NCI-H2196 (cell line): ENCODE data around the gene FADS3.

Experiments
- DNase-seq: peaks from one replicate; lab custom pipeline; 2025; ENCODE audit not compliant: unreplicated experiment; lab: John Stamatoyannopoulos, UW

Gene FADS3

DNA sequence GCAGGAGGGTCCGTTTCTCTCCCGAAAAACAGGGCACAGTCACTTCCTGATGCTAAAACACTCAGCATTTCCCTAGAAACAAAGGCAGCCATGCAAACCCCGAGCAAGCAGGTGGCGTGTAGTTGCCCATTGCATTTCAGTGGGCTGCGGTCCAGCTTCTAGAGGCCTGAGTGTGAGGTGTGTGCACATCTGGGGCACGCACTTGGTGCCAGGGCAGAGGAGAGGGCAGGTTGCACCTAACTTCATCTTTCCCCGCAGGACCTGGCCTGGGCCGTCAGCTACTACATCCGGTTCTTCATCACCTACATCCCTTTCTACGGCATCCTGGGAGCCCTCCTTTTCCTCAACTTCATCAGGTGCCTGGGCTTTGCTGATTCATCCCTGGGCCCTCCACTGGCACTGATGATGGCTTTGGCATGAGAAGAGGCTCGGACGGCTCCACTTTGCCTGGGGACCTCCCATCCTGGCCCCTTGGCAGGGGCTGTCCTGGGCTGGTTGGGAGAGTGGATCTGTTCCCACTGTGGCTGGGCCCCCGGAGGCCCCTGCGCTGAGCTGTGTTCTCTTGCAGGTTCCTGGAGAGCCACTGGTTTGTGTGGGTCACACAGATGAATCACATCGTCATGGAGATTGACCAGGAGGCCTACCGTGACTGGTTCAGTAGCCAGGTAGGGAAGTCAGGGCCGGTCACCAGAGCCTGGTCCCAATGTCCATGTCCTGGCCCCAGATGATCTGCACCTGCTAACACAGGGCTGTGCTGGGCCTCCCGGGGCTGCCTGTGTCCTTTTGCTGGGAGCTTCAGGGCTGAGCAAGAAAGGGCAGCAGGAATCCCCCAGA is 28.4 kb downstream of the FADS3 start:
- DNase-seq: no peak

DNA sequence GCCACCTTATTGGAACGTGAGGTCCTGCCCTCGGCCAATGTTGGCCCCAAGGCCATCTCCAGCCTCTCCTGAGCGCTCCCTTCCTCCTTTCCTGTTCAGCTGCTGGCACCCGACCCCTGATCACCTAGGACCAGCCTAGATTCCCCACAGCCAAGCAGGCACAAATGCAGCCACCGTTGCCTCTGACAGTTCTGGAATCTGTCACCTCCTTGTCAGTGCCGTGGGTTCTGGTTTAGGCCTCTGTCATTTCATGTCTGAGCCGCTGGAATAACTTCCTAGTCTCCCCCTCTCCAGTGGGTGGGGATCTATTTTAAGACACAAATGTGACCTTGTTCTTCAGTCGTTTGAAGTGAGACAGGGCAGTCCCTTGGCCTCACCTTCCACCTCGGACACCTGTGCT is 29.7 kb downstream of the FADS3 start:
- no peak for DNase-seq

DNA sequence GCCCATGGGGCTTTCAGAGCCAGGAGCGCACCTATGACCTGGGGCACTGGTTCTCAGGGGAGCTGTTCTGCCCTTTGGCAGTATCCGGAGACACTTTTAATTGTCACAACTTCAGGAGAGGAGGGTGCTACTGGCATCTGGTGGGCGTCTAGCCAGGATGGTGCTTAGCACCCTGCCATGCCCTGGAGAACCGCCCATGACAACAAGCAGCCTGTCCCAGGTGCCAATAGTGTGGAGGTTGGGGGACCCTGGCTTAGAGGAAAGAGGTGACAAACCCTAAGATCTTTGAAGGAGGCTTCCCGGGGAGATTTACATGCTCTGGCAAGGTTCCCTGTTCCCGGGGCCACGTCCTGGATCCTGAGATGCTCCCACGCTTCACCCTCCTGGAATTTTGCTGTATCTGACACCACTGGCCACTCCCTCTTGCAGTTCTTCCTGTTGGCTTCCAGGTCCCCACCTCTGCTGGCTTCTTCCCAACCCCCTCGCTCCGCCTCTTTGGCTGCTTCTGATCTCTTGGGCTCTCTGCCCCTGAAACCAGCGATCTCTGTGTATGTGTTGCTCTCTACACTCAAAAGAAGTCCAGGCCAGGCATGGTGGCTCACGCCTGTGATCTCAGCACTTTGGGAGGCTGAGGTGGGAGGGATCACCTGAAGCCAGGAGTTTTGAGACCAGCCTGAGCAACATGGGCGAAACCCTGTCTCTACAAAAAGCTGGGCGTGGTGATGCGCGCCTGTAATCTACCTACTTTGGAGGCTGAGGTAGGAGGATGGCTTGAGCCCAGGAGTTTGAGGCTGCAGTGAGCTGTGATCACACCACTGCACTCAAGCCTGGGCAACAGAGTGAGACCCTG is 31.1 kb downstream of the FADS3 start:
- peak; percentile 81 for DNase-seq

DNA sequence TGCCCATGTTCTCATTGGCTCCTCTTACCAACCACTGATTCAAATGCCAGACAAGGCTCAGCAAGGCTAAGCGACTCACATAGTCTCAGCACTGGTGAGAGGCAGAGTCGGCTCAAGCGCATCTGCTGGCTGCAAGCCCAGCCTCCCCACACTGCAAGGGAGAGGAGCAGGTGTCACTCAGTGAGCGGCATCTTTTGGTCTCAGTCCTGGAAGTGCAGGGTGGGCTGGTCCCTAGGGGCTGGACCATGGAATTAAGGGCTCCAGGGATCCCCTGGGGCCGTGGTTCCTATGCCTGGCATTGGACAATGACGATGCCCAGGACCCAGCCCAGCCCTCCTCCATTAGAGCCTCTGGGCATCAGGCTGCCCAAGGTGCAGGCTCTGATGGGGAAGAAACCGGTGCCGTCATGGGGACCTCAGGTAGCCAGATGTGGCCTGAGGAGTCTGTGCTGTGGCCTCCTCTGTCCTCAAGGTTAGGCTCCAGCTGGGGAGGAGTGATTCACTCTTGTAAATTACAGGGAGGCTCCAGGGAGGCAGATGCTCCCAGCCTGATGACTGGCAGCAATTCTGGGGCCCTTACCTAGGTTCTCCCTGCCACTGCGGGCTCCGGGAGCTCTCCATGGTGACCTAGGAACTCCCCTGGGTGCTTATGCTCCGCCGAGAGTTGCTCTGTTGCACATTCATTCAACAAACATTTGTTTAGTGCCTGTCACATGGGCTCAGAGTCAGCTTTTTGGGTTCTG is 35.2 kb downstream of the FADS3 start:
- DNase-seq: peak; percentile 56

DNA sequence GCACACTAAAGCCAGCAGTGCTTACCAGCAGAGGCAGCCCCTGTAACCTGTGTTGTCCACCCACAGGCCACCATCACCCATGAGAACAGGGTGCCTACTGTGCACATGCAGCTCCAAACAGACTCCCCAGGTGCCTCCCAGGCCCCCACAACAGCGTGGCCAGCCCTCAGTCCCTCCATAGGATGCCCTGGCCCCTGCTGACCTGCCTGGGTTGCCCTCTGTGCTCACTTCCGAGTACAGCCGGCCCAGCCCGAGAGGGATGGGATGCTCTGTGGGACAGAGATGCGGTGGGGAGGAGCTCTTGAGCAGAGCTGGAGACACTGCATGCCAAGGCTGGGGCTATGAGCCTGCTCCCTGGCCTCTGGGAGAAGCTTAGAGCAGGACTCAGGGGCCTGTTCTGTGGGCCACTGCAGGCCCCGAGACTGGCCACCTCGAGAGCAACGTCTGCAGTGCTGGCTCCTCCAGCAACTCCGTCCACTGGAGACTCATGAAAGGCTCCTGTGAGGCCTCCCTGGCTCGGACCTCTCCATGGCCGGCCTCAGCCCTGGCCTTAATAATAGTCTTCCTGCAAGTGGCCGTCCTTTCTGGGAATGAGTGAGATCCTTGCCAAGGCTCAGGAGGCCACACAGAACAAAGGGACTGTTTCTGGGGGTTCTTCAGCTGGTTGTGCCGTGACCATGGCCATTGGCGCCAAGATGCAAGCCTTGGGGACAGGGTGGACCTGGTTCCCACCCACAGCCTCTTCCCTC is 36.2 kb downstream of the FADS3 start:
- DNase-seq: no peak

DNA sequence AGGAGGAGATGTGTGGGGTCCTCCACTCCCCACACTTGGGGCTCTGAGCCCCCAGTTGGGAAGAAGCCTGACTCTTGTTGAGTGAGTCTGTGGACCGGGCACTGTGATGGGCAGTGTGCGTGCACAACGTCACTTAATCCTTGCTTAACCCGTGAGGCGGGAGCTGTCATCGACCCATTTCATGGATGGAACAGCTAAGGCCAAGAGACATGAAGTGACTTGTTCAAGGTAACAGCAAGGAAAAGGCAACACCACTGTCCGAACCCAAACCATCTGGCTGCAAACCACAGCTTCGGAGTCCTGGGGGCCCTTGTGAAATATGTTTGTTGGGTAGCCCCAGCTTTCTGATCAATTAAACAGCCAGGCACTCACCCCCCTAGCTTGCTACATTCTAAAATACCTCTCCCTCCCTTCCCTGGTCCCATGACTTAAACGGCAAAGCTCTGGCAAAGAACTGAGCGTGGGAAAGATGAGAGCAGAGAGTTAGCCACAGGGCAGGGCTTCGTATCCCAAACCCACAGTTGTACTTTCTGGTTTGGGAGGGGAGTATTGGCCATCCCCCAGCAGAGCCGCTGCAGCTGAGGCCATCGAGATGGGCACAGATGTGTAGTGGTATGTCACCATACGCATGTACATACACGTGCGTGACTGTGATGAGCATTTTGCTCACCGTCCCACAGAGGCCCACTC is 37.0 kb downstream of the FADS3 start:
- no peak for DNase-seq

DNA sequence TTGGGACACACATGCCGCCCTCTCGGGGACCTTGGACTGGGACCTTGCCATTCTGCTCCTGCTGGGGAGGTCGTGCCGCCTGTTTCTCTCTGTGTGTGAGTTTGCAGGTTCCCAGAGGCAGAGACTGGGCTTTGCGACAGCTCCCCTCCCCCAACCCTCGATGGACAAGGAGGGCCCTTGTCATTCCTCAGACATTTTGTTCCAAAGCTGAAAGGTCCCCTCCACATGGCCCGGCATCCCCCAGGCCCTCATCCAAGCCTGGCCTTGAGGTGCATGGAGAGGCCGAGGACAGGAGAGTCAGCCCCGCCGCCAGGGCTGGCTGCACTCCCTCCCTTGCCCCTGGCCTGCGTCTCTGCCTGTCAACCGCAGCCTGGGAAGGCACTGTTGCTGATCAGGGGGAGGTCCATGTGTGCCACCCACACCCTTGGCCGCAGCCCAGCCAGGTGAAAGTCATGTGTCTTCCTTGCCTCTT is 37.6 kb downstream of the FADS3 start:
- DNase-seq: no peak

DNA sequence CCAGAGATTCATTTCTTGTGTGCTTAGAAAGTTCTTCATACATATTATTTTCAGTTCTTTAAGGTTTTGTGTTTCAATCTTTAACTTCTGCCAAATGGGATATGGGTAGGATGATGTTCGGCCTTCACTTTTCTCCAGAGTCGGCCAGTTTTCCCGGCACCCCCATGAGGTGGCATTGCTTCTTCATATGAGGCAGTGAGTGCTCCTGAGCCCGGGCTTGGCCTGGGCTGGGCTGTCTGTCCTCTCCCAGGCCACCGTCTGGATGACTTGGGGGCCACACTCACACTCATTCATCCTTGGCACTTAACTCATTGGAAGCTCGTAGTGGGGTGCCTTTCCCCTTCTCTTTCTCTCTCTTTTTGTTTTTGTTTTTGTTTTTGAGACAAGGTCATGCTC is 39.4 kb downstream of the FADS3 start:
- DNase-seq: no peak

DNA sequence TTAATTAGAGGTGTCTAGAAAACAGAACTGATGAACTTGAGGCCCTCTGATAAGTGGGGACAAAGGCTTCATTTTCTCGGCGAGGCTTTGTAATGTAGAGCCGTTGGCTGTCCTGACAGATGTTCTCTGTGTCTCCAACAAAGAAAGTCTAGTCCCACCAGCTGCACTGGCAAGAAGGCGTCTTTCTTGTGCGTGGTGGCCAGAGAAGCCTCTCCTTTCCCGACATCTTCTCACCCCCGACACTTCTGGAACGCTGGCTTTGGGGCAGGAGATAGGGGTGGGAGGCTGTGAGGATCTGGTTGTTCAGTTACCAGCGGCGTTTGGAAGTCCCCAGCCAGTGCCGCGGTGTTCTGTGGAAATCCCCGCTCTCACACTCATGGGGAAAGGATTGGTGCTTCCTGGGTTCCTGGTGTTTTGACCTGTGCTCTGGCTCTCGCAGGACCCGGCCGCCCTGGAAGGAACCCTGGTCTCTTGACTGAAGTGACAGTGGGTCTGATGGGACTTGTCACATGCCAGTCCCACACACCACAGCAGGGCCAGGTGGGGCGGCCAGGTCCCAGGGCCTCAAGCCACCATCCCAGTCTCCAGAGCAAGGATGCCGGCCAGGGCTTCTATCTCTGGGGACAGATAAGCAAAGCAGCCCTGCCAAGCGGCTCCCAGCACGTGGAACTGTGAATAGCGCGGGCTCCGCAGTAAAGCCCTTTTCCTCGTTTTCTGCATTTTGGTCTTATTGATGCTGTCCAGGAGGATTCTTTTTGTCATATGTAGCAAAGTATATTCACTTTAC is 40.0 kb downstream of the FADS3 start:
- no peak for DNase-seq

DNA sequence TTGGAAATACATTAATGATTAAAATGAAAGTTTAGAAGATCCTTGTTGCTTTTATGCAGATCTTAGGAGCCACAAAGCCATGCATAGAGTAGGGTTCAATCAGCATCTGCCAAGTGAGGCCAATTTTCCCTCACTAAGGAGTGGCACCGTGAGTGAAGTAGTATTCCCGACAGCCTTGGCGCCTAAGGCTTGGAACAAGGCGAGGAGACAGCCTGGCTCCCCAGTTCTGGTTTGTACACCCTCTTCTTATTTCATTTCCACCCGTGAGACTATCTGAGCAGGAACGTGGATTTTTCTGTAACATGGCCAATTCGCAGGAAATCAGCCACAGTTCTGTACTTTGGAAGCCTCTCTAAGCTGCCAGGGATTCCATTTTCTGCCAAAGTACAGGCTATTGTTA is 40.7 kb downstream of the FADS3 start:
- no peak for DNase-seq

DNA sequence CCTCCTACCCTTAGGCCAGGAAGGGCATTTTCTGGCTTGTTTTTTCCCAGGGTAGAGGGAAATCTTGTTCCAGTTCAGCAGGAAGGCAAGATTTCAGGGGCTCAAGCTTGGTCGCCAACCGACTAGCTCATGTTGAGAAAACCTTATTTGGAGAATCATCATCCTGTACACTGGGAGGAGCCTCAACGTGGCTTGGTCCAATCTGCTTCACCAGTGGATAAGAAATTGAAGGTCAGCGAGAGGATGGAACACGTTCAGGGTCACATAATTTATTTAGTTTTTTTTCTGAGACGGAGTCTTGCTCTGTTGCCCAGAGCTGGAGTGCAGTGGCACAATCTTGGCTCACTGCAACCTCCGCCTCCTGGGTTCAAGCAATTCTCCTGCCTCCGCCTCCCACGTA is 42.7 kb downstream of the FADS3 start:
- no peak for DNase-seq

DNA sequence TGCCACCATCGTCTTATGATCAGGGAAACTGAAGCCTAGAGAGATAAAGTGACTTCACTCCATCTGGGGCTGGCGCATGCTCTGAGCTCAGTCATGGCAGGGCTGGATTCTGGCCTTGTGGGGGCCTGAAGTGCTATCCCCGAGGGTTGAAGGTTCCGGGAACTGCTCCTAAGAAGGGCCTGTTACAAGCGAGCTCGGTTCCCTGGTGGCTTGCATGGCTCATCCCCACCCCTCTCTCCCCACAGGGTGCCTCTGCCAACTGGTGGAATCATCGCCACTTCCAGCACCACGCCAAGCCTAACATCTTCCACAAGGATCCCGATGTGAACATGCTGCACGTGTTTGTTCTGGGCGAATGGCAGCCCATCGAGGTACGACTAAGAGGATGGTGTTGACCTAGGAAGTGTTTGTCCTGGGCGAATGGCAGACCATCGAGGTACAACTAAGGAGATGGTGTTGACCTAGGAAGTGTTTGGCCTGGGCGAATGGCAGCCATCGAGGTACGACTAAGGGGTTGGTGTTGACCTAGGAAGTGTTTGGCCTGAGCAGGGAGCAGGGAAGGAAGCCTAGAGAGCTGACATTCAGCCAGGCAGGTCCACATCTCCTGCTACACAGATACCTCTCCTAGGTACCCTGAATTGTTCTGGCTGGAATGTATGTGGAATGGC is 43.3 kb downstream of the FADS3 start:
- no peak for DNase-seq

DNA sequence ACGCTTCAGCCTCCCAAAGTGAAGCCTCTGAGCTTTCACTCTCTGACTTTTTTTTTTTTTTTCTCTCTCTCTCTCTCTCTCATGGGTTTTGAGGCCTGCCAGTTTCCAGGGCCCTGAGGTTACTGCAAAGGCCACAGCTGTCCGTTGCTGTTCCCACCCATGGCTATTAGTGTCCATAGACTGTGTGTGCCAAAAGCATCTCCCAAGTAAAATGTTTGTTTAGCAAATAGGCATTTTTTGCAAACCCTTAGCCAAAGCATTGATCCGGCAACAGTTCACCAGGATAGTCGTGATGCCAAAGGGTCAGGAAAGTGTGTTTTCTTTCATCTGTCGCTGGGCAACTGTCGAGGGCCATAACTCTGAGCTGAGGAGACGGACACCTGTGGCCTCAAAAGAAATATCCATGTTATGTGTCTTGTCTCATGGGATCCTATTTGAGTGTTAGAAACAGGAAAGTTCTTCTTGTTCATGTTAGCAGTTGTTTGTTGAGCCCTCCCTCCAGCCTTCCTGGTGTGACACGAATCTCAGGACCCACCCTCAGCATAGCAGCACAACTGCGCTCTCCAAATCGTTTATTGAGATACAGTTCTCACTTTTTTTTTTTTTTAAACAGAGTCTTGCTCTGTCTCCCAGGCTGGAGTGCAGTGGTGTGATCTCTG is 44.9 kb downstream of the FADS3 start:
- DNase-seq: no peak

DNA sequence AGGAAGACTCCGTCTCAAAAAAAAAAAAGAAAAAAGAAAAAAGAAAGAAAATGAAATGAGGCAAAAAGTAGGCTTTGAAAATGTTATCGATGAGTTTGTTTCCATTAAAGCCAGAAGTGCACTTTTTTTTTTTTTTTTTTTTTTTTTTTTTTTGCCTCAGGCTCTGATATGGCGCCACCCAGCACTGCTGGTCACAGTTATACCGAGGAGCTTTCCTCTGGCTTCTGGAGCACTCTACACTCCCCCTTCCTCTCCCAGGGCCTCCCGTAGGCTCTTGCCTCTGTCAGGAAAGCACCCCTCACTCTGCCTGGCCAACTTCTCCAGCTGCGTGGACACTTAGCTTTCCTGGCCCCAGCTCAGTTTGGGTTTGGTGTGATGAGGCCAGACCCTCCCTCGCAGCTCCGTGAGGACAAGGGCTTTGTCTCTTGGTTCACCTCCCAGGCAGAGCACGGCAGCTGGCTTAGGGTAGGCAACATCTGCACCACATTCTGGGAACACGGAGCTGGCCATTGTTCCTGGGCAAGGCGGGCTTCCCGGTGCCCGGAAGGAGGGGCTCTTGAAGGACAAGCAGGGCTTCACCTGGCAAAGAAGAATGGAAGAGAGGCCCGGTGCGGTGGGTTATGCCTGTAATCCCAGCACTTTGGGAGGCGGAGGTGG is 46.3 kb downstream of the FADS3 start:
- no peak for DNase-seq

DNA sequence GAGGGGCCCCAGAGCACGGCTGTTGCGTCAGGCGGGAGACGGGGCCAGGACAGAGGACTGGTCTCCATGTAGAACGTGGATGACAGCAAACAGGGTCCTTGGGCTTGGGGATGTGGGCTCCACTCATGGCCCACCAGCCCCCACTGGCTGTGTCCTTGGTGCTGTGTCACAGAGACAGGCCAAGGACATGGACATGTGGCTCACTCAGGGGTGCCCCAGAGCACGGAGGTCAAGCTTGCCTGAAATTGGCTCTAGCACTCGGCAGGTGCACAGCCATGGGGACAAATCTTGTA is 48.9 kb downstream of the FADS3 start:
- DNase-seq: no peak

DNA sequence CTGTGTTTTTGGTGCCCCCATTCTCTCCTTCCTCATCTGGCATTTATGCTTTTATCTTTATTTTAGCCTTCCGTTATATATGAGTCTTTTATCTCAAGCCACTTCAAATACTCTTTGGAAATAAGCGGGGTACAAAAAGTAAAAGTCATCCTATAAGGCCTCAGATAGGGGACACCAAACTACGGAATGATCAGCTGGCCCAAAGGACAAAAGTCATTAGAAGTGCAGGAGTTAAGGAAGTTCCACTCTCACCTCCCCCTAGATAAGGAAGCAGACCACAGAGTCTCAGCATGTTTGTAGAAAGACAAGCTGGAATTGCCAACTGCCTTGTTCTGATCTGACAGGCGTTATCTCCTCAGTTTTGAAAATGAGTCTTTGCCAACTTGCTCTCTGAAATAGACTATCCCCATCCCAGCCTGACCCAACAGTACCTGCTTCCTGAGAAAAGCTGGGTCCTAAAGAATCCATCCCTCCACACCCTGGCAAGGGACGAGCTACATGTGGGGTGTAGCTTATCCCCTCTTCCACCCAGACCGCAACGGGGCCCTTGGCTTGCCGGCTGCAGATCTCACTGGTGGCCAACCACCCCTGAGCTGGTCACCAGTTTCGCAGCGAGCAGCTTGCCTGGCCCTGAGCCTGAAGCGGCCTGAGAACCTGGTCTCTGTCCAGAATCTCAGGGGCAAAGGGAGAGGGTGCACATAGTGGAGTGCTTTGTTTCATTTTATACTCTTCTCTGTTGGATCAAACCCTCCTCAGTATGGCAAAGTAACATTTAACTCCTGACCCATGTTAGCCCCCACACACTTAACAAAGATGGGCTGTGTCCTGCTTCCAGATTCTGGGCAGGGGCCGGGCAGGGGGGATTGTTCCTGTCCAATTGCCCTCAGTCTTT is 49.5 kb downstream of the FADS3 start:
- no peak for DNase-seq

DNA sequence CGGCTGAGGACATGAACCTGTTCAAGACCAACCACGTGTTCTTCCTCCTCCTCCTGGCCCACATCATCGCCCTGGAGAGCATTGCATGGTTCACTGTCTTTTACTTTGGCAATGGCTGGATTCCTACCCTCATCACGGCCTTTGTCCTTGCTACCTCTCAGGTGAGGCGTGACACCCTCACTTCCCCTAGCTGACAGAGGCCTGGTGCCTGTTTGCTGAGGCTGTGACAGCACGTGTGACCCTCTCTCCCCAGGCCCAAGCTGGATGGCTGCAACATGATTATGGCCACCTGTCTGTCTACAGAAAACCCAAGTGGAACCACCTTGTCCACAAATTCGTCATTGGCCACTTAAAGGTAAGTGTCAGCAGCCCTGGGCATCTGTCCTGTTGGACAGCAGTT is 51.0 kb downstream of the FADS3 start:
- no peak for DNase-seq
